SU-DHL-6 (cell line): ENCODE results near the gene ORAI1.
A peak's percentile ranks its signal among the peaks of the same experiment; 100 is the strongest.
"Not testable (repeated sequence)": the region's sequence is repeated elsewhere in the genome, so short reads cannot be mapped to it uniquely, and the experiment has no call there.

Source experiments
- H2AFZ ChIP-seq: fragments of 200-600 bp; sonication (generic); 2 replicates; pipeline ENCODE4 v1.6.1; 2014; ENCODE audit warnings: low read depth, mild to moderate bottlenecking, moderate library complexity, mixed read lengths, antibody characterized with exemption, low read length; ENCODE audit not compliant: severe bottlenecking
- H3F3A ChIP-seq: fragments of 200-600 bp; shearing (Covaris generic); 2 replicates; pipeline ENCODE4 v1.6.0; 2016; ENCODE audit warnings: antibody characterized with exemption, mild to moderate bottlenecking; ENCODE audit not compliant: insufficient read depth
- H3K27ac ChIP-seq: fragments of 200-600 bp; sonication (generic); 2 replicates; pipeline ENCODE4 v1.5.1; 2016; ENCODE audit warnings: low read depth, mild to moderate bottlenecking, low read length, moderate library complexity, mixed read lengths
- H3K27me3 ChIP-seq: fragments of 200-600 bp; sonication (generic), shearing (Covaris generic); 2 replicates; pipeline ENCODE4 v1.6.0; 2014; ENCODE audit warnings: mild to moderate bottlenecking, low read length
- H3K36me3 ChIP-seq: fragments of 200-600 bp; sonication (generic); 2 replicates; pipeline ENCODE4 v1.6.1; 2014; ENCODE audit warnings: mild to moderate bottlenecking, low read length, mixed read lengths
- H3K4me2 ChIP-seq: fragments of 300-600, 200-600 bp; shearing (Covaris generic), sonication (generic); 2 replicates; pipeline ENCODE4 v1.6.0; 2014; ENCODE audit warnings: low read length, low read depth, mild to moderate bottlenecking; ENCODE audit not compliant: poor library complexity, severe bottlenecking
- H3K4me3 ChIP-seq: fragments of 200-600 bp; sonication (generic); 2 replicates; pipeline ENCODE4 v1.5.1; 2014; ENCODE audit warnings: antibody characterized with exemption, low read length, mild to moderate bottlenecking, mixed read lengths; ENCODE audit not compliant: insufficient read depth, poor library complexity, severe bottlenecking
- H3K79me2 ChIP-seq: fragments of 200-600 bp; sonication (generic); 2 replicates; pipeline ENCODE4 v1.6.1; 2014; ENCODE audit warnings: mild to moderate bottlenecking, low read length, moderate library complexity; ENCODE audit not compliant: insufficient read depth
- H3K9ac ChIP-seq: fragments of 200-600 bp; sonication (generic); 2 replicates; pipeline ENCODE4 v1.7.0; 2014; ENCODE audit warnings: mild to moderate bottlenecking, low read length
- H3K9me2 ChIP-seq: fragments of 200-600 bp; sonication (generic); replicated peaks from 2 replicates; pipeline ENCODE4 v1.6.1; 2014; ENCODE audit warnings: low read length; ENCODE audit not compliant: insufficient read depth
- H3K9me3 ChIP-seq: fragments of 200-600 bp; sonication (generic); 2 replicates; pipeline ENCODE4 v1.6.1; 2014; ENCODE audit warnings: low read length, mixed read lengths; ENCODE audit not compliant: insufficient read depth
- H4K20me1 ChIP-seq: fragments of 200-600 bp; sonication (generic); 2 replicates; pipeline ENCODE4 v1.6.1; 2014; ENCODE audit warnings: low read depth, mild to moderate bottlenecking, antibody characterized with exemption, low read length, moderate library complexity, mixed read lengths
- CTCF ChIP-seq: fragments of 200-600 bp; sonication (generic); IDR thresholded peaks from one replicate; pipeline ENCODE4 v1.5.1; 2017; ENCODE audit warnings: antibody characterized with exemption, mild to moderate bottlenecking, low read length, moderate library complexity; ENCODE audit not compliant: insufficient read depth, poor library complexity, severe bottlenecking
- EZH2phosphoT487 ChIP-seq: fragments of 200-600 bp; sonication (generic), shearing (Covaris generic); conservative IDR thresholded peaks from 2 replicates; pipeline ENCODE4 v1.6.1; 2018; ENCODE audit warnings: mild to moderate bottlenecking, antibody characterized with exemption, low read length, moderate library complexity, mixed read lengths

ORAI1 gene

GRCh38 chr12:121657305-121658008 is 31.1 kb downstream of the ORAI1 start:
- H4K20me1 ChIP-seq, result no peaks in the 10 kb centered on the region
- no peaks in the 10 kb centered on the region for H3K79me2 ChIP-seq
- H3K36me3 ChIP-seq, result no peaks in the 10 kb centered on the region
- no peak overlapping the region for H3K27ac ChIP-seq
- H3K9me2 ChIP-seq, result no peaks in the 10 kb centered on the region
- TF ChIP-seq CTCF, result no peak
- no peak for TF ChIP-seq EZH2phosphoT487
- H2AFZ ChIP-seq, result no peak overlapping the region
- no peaks in the 10 kb centered on the region for H3F3A ChIP-seq
- no peak overlapping the region for H3K9ac ChIP-seq
- H3K27me3 ChIP-seq, result no peaks in the 10 kb centered on the region
- no peak overlapping the region for H3K4me3 ChIP-seq
- no peak overlapping the region for H3K4me2 ChIP-seq
- H3K9me3 ChIP-seq, result no peaks in the 10 kb centered on the region

DNA sequence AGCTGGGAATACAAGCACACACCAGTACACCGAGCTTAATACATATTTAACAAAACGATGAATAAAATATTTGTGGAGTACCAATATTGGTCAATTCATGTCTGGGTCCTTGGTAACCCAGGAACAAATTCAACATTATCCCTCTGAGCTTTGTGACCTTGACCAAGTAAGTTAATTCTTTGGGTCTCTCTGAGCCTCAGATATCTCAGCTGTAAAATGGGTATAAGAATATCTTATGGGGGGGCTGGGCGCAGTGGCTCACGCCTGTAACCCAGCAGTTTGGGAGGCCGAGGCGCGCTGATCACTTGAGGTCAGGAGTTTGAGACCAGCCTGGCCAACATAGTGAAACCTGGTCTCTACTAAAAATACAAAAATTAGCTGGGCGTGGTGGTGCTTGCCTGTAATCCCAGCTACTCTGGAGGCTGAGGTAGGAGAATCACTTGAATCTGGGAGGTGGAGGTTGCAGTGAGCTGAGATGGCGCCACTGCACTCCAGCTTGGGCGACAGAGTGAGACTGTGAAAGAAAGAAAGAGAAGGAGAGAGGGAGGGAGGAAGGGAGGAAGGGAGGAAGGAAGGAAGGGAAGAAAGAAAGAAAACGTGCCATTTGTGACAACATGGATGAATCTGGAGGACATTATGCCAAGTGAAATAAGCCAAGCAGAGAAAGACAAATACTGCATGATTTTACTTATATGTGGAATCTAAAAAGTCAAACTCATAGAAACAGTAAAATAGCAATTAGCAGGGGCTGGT is 35.2 kb downstream of the ORAI1 start:
- Histone ChIP-seq H3F3A (peaks cover 12% of the 10 kb centered on the region; the same call in 1 of the 2 replicates), H3K79me2 (peaks cover 13% of the 10 kb centered on the region)
- not testable (repeated sequence) for H3K27ac ChIP-seq, H3K9ac ChIP-seq, H3K27me3 ChIP-seq, H3K4me3 ChIP-seq, H3K36me3 ChIP-seq, H4K20me1 ChIP-seq, H2AFZ ChIP-seq, H3K9me2 ChIP-seq, H3K9me3 ChIP-seq, H3K4me2 ChIP-seq

DNA sequence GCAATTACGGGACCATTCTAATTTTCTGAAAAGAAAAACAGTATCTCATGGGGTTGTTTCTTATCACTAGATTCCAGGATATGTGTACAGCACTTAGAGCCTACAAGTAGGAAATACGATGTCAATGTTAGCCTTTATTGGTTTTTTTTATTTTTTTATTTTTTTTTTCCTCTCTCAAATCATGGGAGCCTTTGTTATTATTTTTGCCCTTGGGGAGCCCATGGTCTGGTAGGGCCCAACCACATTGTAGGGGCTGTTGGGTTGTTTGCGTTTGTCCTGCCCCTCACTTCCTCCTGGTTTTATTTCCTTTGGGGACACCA is 37.2 kb downstream of the ORAI1 start:
- TF ChIP-seq CTCF (no peak), EZH2phosphoT487 (no peak)
- H4K20me1 ChIP-seq, result no peaks in the 10 kb centered on the region
- no peak overlapping the region for H3K9ac ChIP-seq
- peak overlapping the region; percentile 4; the same call in 1 of the 2 replicates for H3K27ac ChIP-seq
- H3K36me3 ChIP-seq, result no peaks in the 10 kb centered on the region
- H3K79me2 ChIP-seq, result peaks cover 13% of the 10 kb centered on the region
- H3K4me2 ChIP-seq, result peak overlapping the region; percentile 69
- H3K4me3 ChIP-seq, result no peak overlapping the region
- H3K9me3 ChIP-seq, result no peaks in the 10 kb centered on the region
- H2AFZ ChIP-seq, result peak overlapping the region; percentile 76
- H3K9me2 ChIP-seq, result no peaks in the 10 kb centered on the region
- H3F3A ChIP-seq, result peaks cover 12% of the 10 kb centered on the region; the same call in 1 of the 2 replicates
- no peaks in the 10 kb centered on the region for H3K27me3 ChIP-seq

DNA sequence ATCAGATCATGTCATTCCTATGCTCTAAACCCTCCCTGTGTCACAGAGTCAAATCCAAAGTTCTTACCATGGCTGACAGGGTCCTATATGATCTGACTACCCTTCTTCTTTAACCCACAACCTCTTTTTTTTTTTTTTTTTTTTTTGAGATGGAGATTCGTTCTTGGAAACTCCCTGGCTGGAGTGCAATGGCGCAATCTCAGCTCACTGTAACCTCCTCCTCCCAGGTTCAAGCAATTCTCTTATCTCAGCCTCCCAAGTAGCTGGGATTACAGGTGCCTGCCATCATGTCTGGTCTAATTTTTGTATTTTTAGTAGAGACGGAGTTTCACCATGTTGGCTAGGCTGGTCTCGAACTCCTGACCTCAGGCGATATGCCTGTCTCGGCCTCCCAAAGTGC is 40.5 kb downstream of the ORAI1 start:
- H3K27me3 ChIP-seq, H3K4me3 ChIP-seq, H3K36me3 ChIP-seq, H3K9me3 ChIP-seq, H2AFZ ChIP-seq, H3K9ac ChIP-seq, H4K20me1 ChIP-seq, H3K9me2 ChIP-seq, H3K4me2 ChIP-seq, H3K27ac ChIP-seq: not testable (repeated sequence)
- Histone ChIP-seq H3K79me2 (peaks cover 13% of the 10 kb centered on the region), H3F3A (peaks cover 17% of the 10 kb centered on the region)
